HEK293 (cell line): Measurements from ENCODE around the gene CD151.

Source experiments
- PRDM1 ChIP-seq: fragments of 450-650 bp; formaldehyde crosslinking; IDR thresholded peaks from 2 replicates; pipeline ENCODE4; 2016; ENCODE audit warnings: missing biosample characterization, missing genetic modification characterization
- YY1 ChIP-seq: fragments of 450-650 bp; formaldehyde crosslinking; IDR thresholded peaks from 2 replicates; pipeline ENCODE4 v1.5.1; 2018; ENCODE audit warnings: missing biosample characterization, missing genetic modification characterization
- ZNF112 ChIP-seq: fragments of 450-650 bp; formaldehyde crosslinking; IDR thresholded peaks from 2 replicates; pipeline ENCODE4 v1.5.0; 2017; ENCODE audit warnings: missing biosample characterization, missing genetic modification characterization
- ZNF121 ChIP-seq: fragments of 450-650 bp; formaldehyde crosslinking; IDR thresholded peaks from 2 replicates; pipeline ENCODE4 v1.5.1; 2016; ENCODE audit warnings: missing biosample characterization, missing genetic modification characterization
- ZNF138 ChIP-seq: fragments of 450-650 bp; formaldehyde crosslinking; IDR thresholded peaks from 2 replicates; pipeline ENCODE4 v1.5.1; 2016; ENCODE audit warnings: missing biosample characterization, missing genetic modification characterization, borderline replicate concordance
- ZNF174 ChIP-seq: fragments of 450-650 bp; formaldehyde crosslinking; IDR thresholded peaks from 2 replicates; pipeline ENCODE4 v1.5.0; 2017; ENCODE audit warnings: missing biosample characterization, mild to moderate bottlenecking, missing genetic modification characterization
- ZNF433 ChIP-seq: fragments of 450-650 bp; formaldehyde crosslinking; IDR thresholded peaks from 2 replicates; pipeline ENCODE4 v1.5.1; 2016; ENCODE audit warnings: missing biosample characterization, missing genetic modification characterization, low read depth
- ZNF549 ChIP-seq: fragments of 450-650 bp; IDR thresholded peaks from 2 replicates; pipeline ENCODE4 v1.5.1; 2018; ENCODE audit warnings: missing biosample characterization, missing genetic modification characterization, mild to moderate bottlenecking, inconsistent platforms, moderate library complexity
- ZNF558 ChIP-seq: fragments of 450-650 bp; formaldehyde crosslinking; IDR thresholded peaks from 2 replicates; pipeline ENCODE4 v1.5.1; 2016; ENCODE audit warnings: missing biosample characterization, missing genetic modification characterization
- ZNF561 ChIP-seq: fragments of 450-650 bp; IDR thresholded peaks from 2 replicates; pipeline ENCODE4 v1.5.1; 2018; ENCODE audit warnings: missing biosample characterization, missing genetic modification characterization, borderline replicate concordance
- TF ChIP-seq, protein P1 (sequence below): fragments of 450-650 bp; formaldehyde crosslinking; IDR thresholded peaks from 2 replicates; pipeline ENCODE4 v1.5.1; 2016; ENCODE audit warnings: missing biosample characterization, missing genetic modification characterization
- TF ChIP-seq, protein P2 (sequence below): fragments of 450-650 bp; formaldehyde crosslinking; IDR thresholded peaks from 2 replicates; pipeline ENCODE4 v1.5.1; 2016; ENCODE audit warnings: missing biosample characterization, missing genetic modification characterization
- TF ChIP-seq, protein P3 (sequence below): fragments of 450-650 bp; formaldehyde crosslinking; IDR thresholded peaks from 2 replicates; pipeline ENCODE4 v1.5.1; 2016; ENCODE audit warnings: missing biosample characterization, missing genetic modification characterization

DNA sequence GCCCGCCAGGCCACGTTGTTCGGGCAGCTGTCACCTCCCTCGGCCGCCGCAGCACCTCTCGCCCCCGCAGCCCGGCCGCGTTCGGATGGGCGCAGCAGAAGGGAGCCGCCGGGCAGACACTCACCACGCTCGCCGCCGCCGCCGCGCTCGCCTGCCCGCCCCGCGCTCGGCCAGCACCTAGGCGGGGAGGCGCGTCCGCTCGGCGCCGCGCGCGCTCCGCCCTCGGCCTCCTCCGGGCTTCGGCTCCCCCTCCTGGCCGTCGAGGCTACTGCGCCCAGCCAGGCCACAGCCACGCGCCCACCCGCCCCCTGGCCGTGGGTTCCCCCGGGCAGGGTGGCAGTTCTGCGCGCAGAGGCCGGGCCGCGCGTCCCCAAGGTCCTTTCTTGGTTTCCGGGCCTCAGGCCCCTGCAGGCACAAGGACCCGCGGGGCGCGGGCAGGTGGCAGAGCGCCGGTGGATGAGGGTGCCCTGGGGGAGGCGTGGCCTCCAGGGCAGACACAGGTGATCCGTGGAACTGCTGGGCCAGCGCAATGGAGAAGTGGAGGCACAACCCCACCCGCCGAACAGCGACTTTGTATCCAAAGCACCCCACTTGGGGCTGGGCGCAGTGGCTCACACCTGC lies 34.5 kb upstream of the CD151 start, which contains the start of gene SLC25A22:
- TF ChIP-seq ZNF558 (tag by site-specific recombination) = no peak
- TF ChIP-seq, protein P1, sequence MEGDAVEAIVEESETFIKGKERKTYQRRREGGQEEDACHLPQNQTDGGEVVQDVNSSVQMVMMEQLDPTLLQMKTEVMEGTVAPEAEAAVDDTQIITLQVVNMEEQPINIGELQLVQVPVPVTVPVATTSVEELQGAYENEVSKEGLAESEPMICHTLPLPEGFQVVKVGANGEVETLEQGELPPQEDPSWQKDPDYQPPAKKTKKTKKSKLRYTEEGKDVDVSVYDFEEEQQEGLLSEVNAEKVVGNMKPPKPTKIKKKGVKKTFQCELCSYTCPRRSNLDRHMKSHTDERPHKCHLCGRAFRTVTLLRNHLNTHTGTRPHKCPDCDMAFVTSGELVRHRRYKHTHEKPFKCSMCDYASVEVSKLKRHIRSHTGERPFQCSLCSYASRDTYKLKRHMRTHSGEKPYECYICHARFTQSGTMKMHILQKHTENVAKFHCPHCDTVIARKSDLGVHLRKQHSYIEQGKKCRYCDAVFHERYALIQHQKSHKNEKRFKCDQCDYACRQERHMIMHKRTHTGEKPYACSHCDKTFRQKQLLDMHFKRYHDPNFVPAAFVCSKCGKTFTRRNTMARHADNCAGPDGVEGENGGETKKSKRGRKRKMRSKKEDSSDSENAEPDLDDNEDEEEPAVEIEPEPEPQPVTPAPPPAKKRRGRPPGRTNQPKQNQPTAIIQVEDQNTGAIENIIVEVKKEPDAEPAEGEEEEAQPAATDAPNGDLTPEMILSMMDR (tag by site-specific recombination) = peak; percentile 70
- TF ChIP-seq ZNF433 = no peak
- TF ChIP-seq ZNF112 = no peak
- TF ChIP-seq ZNF174 (tag by site-specific recombination) = no peak
- TF ChIP-seq, protein P2, sequence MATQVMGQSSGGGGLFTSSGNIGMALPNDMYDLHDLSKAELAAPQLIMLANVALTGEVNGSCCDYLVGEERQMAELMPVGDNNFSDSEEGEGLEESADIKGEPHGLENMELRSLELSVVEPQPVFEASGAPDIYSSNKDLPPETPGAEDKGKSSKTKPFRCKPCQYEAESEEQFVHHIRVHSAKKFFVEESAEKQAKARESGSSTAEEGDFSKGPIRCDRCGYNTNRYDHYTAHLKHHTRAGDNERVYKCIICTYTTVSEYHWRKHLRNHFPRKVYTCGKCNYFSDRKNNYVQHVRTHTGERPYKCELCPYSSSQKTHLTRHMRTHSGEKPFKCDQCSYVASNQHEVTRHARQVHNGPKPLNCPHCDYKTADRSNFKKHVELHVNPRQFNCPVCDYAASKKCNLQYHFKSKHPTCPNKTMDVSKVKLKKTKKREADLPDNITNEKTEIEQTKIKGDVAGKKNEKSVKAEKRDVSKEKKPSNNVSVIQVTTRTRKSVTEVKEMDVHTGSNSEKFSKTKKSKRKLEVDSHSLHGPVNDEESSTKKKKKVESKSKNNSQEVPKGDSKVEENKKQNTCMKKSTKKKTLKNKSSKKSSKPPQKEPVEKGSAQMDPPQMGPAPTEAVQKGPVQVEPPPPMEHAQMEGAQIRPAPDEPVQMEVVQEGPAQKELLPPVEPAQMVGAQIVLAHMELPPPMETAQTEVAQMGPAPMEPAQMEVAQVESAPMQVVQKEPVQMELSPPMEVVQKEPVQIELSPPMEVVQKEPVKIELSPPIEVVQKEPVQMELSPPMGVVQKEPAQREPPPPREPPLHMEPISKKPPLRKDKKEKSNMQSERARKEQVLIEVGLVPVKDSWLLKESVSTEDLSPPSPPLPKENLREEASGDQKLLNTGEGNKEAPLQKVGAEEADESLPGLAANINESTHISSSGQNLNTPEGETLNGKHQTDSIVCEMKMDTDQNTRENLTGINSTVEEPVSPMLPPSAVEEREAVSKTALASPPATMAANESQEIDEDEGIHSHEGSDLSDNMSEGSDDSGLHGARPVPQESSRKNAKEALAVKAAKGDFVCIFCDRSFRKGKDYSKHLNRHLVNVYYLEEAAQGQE = no peak
- TF ChIP-seq, protein P3, sequence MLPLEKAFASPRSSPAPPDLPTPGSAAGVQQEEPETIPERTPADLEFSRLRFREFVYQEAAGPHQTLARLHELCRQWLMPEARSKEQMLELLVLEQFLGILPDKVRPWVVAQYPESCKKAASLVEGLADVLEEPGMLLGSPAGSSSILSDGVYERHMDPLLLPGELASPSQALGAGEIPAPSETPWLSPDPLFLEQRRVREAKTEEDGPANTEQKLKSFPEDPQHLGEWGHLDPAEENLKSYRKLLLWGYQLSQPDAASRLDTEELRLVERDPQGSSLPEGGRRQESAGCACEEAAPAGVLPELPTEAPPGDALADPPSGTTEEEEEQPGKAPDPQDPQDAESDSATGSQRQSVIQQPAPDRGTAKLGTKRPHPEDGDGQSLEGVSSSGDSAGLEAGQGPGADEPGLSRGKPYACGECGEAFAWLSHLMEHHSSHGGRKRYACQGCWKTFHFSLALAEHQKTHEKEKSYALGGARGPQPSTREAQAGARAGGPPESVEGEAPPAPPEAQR (tag by site-specific recombination) = no peak
- TF ChIP-seq YY1 (tag by site-specific recombination) = no peak
- TF ChIP-seq ZNF549 (tag by site-specific recombination) = no peak
- no peak for TF ChIP-seq ZNF121 (tag by site-specific recombination)
- no peak for TF ChIP-seq ZNF138 (tag by site-specific recombination)
- no peak for TF ChIP-seq PRDM1 (tag by site-specific recombination)
- no peak for TF ChIP-seq ZNF561
